ENCODE data around the gene VPS35. TPM values are rescaled to one million over a fixed set of nuclear protein-coding genes. Genes with fewer than 3 reads are reported as not detected.

The VPS35 gene
- total and polyA plus RNA-seq, 2 of the 13 experiments (the other 11 are each of a cell fraction or from before 2014, with no cell fraction given), result 30.7 to 136 TPM

DNA sequence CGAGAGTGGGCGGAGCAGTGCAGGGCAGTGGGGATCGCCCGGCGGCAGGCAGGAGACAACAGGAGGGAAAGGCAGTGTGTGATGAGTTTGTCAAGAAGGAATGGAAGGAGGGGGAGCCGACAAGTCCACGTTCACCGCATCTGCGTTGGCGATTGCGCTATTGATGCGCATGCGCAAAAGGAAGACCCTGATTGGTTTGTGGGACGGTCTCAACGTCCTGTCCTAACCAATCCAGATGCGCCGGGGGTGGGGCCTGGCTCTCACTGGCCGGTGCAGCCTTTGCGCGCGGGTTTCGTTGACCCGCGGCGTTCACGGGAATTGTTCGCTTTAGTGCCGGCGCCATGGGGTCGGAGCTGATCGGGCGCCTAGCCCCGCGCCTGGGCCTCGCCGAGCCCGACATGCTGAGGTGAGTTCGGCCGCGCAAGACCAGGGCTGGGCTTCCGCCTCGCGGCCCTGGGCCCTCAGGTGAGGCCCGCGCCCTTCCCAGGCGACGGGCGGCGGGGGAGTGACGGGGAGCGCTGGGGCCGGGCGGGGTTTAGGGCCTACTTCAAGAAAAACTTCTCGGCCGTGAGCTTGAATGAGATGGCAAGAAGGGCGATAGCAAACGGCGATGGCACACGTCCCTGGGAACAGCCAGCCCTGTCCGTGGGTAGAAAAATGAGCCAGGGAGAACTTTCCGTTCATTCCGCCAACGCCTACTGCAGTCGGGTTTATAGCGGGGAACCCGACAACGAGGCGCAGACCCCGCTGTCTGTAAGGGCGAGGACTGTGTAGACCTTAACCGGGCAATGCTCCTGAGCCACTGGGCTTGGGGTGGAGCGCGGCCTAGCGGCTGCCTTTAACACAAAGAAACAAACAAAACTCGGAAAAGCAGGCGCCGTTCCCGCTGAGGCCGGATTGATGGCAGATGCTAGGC is 645 bp upstream of the VPS35 start, which contains the start of gene ORC6 (continued):
- TF ChIP-seq NCOA2 (CRISPR knock-in tag; IDR thresholded peaks at IDR 0.05) (no peak), ATF1 (CRISPR knock-in tag; IDR thresholded peaks at IDR 0.05) (no peak), KLF11 (CRISPR knock-in tag; IDR thresholded peaks at IDR 0.05) (no peak), ZNF235 (CRISPR knock-in tag; IDR thresholded peaks at IDR 0.05; ENCODE audit: borderline replicate concordance) (peak; percentile 80; the same call in 1 of the 2 replicates), LCORL (IDR thresholded peaks at IDR 0.05) (no peak), LCORL (CRISPR knock-in tag; IDR thresholded peaks at IDR 0.05) (no peak), STAG1 (CRISPR knock-in tag; IDR thresholded peaks at IDR 0.05) (peak; percentile 66), ZNF782 (CRISPR knock-in tag; IDR thresholded peaks at IDR 0.05; ENCODE audit: borderline replicate concordance) (no peak; the same call in 1 of the 2 replicates), ZNF75D (CRISPR knock-in tag; IDR thresholded peaks at IDR 0.05; ENCODE audit: borderline replicate concordance) (no peak), SIN3B (IDR thresholded peaks at IDR 0.05; ENCODE audit: low read length) (peak; percentile 97), MED8 (CRISPR knock-in tag; IDR thresholded peaks at IDR 0.05; ENCODE audit: insufficient replicate concordance) (no peak)
- TF ChIP-seq, protein P1, sequence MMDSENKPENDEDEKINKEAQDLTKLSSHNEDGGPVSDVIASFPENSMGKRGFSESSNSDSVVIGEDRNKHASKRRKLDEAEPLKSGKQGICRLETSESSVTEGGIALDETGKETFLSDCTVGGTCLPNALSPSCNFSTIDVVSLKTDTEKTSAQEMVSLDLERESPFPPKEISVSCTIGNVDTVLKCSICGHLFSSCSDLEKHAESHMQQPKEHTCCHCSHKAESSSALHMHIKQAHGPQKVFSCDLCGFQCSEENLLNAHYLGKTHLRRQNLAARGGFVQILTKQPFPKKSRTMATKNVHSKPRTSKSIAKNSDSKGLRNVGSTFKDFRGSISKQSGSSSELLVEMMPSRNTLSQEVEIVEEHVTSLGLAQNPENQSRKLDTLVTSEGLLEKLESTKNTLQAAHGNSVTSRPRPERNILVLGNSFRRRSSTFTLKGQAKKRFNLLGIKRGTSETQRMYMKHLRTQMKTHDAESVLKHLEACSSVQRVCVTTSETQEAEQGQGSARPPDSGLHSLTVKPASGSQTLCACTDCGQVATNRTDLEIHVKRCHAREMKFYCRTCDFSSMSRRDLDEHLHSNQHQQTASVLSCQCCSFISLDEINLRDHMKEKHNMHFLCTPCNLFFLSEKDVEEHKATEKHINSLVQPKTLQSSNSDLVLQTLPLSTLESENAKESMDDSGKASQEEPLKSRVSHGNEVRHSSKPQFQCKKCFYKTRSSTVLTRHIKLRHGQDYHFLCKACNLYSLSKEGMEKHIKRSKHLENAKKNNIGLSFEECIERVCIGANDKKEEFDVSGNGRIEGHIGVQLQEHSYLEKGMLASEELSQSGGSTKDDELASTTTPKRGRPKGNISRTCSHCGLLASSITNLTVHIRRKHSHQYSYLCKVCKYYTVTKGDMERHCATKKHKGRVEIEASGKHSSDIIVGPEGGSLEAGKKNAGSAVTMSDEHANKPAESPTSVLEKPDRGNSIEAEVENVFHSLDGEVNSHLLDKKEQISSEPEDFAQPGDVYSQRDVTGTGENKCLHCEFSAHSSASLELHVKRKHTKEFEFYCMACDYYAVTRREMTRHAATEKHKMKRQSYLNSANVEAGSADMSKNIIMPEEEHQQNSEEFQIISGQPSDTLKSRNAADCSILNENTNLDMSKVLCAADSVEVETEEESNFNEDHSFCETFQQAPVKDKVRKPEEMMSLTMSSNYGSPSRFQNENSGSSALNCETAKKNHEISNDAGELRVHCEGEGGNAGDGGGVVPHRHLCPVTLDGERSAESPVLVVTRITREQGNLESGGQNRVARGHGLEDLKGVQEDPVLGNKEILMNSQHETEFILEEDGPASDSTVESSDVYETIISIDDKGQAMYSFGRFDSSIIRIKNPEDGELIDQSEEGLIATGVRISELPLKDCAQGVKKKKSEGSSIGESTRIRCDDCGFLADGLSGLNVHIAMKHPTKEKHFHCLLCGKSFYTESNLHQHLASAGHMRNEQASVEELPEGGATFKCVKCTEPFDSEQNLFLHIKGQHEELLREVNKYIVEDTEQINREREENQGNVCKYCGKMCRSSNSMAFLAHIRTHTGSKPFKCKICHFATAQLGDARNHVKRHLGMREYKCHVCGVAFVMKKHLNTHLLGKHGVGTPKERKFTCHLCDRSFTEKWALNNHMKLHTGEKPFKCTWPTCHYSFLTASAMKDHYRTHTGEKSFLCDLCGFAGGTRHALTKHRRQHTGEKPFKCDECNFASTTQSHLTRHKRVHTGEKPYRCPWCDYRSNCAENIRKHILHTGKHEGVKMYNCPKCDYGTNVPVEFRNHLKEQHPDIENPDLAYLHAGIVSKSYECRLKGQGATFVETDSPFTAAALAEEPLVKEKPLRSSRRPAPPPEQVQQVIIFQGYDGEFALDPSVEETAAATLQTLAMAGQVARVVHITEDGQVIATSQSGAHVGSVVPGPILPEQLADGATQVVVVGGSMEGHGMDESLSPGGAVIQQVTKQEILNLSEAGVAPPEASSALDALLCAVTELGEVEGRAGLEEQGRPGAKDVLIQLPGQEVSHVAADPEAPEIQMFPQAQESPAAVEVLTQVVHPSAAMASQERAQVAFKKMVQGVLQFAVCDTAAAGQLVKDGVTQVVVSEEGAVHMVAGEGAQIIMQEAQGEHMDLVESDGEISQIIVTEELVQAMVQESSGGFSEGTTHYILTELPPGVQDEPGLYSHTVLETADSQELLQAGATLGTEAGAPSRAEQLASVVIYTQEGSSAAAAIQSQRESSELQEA (CRISPR knock-in tag; IDR thresholded peaks at IDR 0.05; ENCODE audit: not compliant biosample characterization), result no peak
- TF ChIP-seq, protein P2, sequence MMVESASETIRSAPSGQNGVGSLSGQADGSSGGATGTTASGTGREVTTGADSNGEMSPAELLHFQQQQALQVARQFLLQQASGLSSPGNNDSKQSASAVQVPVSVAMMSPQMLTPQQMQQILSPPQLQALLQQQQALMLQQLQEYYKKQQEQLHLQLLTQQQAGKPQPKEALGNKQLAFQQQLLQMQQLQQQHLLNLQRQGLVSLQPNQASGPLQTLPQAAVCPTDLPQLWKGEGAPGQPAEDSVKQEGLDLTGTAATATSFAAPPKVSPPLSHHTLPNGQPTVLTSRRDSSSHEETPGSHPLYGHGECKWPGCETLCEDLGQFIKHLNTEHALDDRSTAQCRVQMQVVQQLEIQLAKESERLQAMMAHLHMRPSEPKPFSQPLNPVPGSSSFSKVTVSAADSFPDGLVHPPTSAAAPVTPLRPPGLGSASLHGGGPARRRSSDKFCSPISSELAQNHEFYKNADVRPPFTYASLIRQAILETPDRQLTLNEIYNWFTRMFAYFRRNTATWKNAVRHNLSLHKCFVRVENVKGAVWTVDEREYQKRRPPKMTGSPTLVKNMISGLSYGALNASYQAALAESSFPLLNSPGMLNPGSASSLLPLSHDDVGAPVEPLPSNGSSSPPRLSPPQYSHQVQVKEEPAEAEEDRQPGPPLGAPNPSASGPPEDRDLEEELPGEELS (CRISPR knock-in tag; IDR thresholded peaks at IDR 0.05), result peak; percentile 23
- TF ChIP-seq, protein P3, sequence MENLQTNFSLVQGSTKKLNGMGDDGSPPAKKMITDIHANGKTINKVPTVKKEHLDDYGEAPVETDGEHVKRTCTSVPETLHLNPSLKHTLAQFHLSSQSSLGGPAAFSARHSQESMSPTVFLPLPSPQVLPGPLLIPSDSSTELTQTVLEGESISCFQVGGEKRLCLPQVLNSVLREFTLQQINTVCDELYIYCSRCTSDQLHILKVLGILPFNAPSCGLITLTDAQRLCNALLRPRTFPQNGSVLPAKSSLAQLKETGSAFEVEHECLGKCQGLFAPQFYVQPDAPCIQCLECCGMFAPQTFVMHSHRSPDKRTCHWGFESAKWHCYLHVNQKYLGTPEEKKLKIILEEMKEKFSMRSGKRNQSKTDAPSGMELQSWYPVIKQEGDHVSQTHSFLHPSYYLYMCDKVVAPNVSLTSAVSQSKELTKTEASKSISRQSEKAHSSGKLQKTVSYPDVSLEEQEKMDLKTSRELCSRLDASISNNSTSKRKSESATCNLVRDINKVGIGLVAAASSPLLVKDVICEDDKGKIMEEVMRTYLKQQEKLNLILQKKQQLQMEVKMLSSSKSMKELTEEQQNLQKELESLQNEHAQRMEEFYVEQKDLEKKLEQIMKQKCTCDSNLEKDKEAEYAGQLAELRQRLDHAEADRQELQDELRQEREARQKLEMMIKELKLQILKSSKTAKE (CRISPR knock-in tag; IDR thresholded peaks at IDR 0.05; ENCODE audit: borderline replicate concordance), result no peak
- TF ChIP-seq, protein P4, sequence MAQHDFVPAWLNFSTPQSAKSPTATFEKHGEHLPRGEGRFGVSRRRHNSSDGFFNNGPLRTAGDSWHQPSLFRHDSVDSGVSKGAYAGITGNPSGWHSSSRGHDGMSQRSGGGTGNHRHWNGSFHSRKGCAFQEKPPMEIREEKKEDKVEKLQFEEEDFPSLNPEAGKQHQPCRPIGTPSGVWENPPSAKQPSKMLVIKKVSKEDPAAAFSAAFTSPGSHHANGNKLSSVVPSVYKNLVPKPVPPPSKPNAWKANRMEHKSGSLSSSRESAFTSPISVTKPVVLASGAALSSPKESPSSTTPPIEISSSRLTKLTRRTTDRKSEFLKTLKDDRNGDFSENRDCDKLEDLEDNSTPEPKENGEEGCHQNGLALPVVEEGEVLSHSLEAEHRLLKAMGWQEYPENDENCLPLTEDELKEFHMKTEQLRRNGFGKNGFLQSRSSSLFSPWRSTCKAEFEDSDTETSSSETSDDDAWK (CRISPR knock-in tag; IDR thresholded peaks at IDR 0.05), result no peak
